NCI-H1436 treated with DMSO at 0.1 percent for 48 hours (cell line): ENCODE measurements around the gene FGD3.

Experiments
- DNase-seq: peaks from one replicate; lab custom pipeline; 2025; lab: John Stamatoyannopoulos, UW

FGD3 gene

GRCh38 chr9:93054758-93055704, 107.7 kb downstream of the FGD3 start:
- DNase-seq, result no peak

GRCh38 chr9:93057042-93057702, 109.8 kb downstream of the FGD3 start:
- DNase-seq, result no peak

GRCh38 chr9:93057703-93058354, 110.5 kb downstream of the FGD3 start:
- no peak for DNase-seq

- DNase-seq, result no peak
These were observed 111.2 kb downstream of the FGD3 start, which contains the start of gene SUSD3 for GRCh38 chr9:93058355-93059010. SUSD3 (plus strand) TSS chr9:93058701; CDS start chr9:93058743, 42 bp downstream.

GRCh38 chr9:93059011-93059714, 111.8 kb downstream of the FGD3 start:
- DNase-seq, result no peak

GRCh38 chr9:93059715-93060578, 112.6 kb downstream of the FGD3 start:
- DNase-seq, result no peak

DNA sequence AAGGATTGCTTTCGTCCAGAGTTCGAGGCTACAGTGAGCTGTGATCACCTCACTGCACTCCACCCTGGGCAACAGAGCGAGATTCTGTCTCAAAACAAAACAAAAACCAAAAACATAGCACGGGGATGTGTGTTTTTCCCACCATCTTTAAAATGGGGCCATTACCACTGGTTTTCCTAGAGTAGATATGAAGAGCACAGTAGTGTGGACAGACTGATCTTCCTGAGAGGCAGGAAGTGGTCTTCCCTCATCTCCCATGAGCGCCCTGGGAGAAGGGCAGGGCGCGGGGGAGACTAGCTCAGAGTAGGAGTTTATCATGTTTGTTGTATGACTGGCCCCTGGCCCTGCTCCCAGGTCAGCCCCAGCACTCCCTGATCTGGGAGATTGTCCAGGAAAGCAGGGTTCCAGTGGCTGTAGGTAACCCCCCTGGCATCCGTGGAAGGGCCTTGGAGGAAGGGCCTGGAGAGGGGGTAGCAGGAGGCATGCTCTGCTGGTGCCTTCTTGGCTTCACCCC, 113.5 kb downstream of the FGD3 start:
- DNase-seq, result no peak

- no peak for DNase-seq
These were observed 114.0 kb downstream of the FGD3 start for GRCh38 chr9:93061260-93061751.

DNA sequence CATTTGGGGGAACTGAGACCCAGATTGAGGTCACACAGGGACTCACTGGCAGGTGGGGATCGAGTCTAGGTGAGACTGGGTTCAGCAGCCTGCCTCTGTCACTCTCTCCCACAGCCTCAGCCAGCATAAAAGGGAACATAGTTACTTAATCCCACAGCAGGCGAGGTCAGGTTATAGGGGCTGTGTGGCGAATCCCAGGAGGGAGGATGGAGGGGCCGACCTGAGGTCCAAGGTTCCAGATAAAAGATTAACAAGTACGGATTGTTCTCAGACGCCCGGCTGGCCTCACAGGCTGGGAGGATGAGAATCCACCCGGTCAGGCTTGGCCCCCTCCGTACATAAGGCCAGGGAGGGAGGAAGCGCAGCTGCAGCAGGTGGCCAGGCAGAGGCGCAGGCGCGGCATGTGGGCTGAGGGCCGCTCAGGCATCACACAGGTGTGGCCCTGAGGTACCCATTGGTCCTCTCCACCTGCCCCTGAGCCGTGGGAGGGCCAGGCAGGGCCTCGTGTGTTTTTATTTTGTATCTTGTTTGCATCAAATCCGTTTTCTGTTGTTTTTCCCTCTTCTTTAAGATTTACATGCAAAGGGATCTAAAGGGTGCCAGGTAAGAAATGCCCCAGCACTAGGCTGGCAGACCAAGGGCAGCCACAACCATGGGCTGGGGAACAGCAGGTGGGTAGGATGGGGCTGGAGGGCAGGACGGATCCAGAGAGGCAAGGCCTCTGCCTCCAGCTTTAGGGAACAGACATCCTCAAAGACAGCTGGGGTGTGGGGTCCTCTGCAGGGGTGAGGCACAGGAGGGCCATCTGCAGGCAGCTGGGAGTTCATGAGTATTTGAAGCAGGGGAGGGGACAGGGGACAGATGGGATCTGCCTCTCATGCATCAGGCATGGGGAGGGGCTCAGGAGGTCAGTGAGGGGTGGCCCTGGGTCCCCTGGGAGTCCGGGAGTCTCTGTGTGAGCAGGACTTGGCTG, 114.8 kb downstream of the FGD3 start:
- no peak for DNase-seq

DNA sequence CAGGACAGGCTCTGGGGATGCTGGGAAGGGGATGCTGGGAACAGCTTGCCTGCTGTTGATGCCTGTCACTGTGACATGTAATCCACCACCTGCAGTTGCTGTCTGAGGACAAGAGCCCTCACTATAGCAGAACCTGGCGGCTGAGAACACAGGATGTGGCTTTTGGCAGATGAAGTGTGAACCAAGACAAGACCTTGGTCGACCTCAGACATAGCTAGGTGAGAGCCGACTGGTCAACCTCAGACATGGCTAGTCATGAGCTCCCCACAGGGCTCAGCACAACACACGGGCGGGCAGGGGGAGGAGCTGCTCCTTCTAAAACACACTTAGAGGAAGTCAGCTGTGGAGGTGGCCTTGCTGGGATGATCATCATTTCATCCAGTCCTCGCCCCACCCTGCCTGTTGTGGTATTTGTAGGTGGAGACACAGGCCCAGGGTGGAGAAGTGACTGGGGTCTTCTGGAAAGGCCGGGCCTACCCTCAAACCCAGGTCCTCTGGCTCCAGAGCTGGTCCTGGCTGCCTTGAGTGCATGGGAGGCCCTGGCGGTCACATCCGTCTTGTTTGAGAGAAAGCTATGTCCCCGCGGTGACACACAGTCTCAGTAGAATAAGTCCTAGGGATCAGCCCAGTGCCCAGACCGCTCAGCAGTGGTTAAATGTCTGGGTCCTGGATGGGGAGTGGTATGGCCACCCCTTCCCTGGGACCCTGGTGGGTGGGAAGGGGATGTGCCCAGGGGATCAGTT, 117.2 kb downstream of the FGD3 start:
- DNase-seq, result no peak

DNA sequence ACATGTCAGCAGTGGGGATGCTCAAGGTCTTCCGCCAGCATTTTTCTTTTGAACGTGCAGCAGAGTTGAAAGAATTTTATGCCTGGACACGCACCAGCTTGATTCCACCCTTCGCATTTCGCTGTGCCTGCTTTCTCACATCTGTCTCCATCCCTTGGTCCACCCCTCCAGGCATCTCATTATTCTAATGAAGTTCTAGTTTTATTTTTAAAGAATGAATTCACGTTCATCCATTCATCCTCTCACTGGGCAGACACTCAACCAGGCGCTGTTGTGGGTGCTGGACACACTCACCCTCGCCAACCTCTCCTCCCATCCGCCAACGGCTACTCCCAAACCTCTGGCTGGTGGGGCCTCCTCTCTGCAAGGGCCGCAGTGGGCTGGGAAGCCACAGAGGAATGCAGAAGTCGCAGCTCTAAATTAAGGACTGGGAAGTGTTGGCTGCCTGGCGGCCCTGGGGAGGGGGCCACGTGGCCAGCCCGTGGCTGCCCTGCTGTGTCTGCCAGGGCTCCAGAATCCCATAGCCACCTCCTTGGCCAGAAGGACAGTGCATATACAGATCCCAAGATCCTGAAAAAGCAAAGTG, 117.9 kb downstream of the FGD3 start:
- DNase-seq, result no peak

DNA sequence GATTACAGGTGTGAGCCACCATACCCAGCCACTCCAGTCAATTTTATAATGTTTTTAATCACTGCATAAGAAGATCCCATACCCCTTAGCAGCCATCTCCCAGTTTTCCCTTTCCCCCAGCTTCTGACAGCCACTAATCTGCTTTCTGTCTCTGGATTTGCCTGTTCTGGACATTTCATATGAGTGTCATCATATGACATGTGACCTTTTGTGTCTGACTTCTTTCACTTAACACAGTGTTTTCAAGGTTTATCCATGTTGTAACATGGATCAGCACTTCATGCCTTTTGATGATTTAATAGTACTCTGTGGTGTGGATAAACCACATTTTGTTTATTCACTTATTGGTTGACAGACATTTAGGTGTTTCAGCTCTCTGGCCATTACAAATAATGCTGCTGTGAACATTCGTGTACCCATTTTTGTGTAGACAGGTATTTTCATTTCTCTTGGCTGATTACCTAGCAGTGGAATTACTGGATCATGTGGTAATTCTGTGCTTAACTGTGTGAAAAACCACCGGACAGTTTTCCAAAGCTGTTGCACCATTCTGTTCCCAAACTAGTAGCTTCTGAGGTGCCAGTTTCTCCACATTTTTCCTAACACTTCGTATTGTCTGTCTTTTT, 119.8 kb downstream of the FGD3 start:
- DNase-seq, result no peak

- DNase-seq, result no peak
These were observed 121.6 kb downstream of the FGD3 start for GRCh38 chr9:93068956-93069355.

DNA sequence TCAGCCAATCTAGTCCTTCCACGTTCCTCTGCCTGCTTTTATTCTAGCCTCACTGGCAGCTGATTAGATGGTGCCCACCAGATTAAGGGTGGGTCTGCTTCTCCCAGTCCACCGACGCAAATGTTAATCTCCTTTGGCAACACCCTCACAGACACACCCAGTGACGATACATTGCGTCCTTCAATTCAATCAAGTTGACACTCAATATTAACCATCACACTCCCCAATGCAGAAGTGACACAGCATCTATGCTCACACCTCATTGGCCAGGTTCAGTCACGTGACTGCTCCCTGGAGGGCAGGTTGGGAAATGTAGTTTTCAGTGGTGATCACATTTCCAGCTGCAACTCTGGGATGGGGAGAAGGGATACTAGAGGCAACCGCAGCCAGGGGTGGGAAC, 124.1 kb downstream of the FGD3 start:
- no peak for DNase-seq

DNA sequence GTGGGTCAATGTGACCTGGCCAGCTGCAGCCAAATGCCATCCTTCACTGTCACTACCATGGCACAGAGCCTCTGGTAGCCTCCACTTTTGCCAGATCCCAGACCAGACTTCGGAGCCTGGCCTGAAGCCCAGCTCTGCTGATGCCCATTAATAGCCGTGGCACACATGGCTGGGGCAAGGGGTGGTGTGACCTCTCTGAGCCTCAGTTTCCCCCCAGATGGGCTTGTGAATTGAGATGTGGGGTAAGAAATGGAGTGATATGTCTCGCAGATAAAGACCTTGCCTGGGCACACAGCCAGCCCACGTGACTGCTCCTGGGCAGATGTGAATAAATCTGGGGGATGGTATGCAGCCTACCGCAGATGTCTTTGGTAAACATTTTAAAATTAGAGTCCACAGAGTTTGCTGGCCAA, 125.1 kb downstream of the FGD3 start:
- DNase-seq, result no peak

DNA sequence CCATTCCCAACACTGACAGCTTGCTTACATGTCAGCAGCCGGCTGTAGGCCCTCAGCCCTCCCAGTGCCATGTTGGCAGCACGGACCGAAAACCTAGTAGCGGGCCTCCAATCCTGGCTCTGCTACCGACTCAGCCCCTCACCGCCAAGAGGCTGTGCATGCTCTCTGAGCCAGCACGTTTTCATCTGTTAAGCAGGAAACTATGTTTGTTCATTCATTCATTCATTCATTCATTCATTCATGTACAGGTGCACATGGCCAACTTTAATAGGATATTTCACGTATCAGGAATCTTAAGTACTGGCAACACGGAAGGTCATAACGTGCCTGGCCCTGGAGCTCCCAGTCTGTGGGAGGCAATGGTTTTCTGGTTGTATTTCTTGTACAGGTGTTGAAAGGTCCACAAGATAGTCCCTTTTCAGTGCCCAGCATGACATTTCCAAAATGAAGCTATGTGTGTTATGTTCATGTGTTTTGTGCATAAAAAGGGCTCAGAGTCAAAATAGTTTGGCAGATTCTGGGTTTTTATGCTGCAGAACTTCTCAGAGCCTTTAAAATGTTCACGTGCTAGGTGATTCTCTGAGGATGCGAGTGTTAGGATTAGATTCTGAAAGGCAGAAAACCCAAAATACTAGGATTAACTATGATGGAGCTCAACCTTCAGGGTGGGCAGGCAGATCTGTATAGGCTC, 128.9 kb downstream of the FGD3 start:
- no peak for DNase-seq

DNA sequence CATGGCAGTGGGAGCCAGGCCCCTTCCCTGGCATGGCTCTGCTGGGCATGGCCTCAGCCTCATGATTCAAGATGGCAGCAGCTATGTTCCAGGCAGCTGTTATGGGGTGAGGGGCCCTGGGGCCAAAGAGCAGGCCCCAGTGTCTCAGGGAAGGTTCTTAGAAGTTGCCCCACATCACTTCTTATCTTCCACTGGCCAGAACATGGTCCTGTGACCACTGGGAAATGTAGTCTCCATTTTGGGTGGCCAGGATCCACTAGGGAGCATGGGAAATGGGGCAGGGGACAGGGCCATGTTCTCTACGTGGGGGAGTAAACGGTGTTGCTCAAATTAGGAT, 129.4 kb downstream of the FGD3 start:
- no peak for DNase-seq
